WTC11 (cell line): ENCODE measurements around the gene ZNF804A. TPM values are rescaled to one million over a fixed set of nuclear protein-coding genes. Genes with fewer than 3 reads are reported as not detected.

Source experiments
- ATAC-seq: fragments of 200-7000 bp; cut with Tn5 transposase; 2 replicates; pipeline ENCODE4 v1.10.0; 2021; ENCODE audit warnings: mild to moderate bottlenecking, moderate library complexity
- CTCF ChIA-PET: fragments of 300-600 bp; sonication (Branson Sonifier 250); formaldehyde crosslinking; loops from one replicate; lab custom pipeline; 2021; ENCODE audit warnings: antibody characterized with exemption; lab: Charles Lee
- POLR2A ChIA-PET: fragments of 350-600 bp; sonication (Branson Sonifier 250); formaldehyde crosslinking; loops from one replicate; lab custom pipeline; 2021; ENCODE audit warnings: antibody characterized with exemption; lab: Charles Lee
- DNase-seq: peaks from one replicate; pipeline ENCODE4 v3.0.0; 2021; ENCODE audit warnings: low spot score
- H3K27ac Mint-ChIP-seq: 2 replicates; pipeline ENCODE4 v1.8.0; 2021; ENCODE audit warnings: mixed read lengths
- H3K27me3 Mint-ChIP-seq: 2 replicates; pipeline ENCODE4 v1.8.0; 2021; ENCODE audit warnings: low read depth, mild to moderate bottlenecking, moderate library complexity, mixed read lengths
- H3K36me3 Mint-ChIP-seq: 2 replicates; pipeline ENCODE4 v1.8.0; 2021; ENCODE audit warnings: mixed read lengths
- H3K4me1 Mint-ChIP-seq: 2 replicates; pipeline ENCODE4 v1.8.0; 2022; ENCODE audit warnings: mixed read lengths
- H3K4me3 Mint-ChIP-seq: 2 replicates; pipeline ENCODE4 v1.8.0; 2021; ENCODE audit warnings: mild to moderate bottlenecking, moderate library complexity, mixed read lengths
- H3K9me3 Mint-ChIP-seq: 2 replicates; pipeline ENCODE4 v1.8.0; 2021; ENCODE audit warnings: mixed read lengths
- ATF1 ChIP-seq: sonication (generic); formaldehyde crosslinking; IDR thresholded peaks from 2 replicates; pipeline ENCODE4 v1.8.1; 2023; ENCODE audit warnings: mild to moderate bottlenecking, moderate library complexity, missing genetic modification reagents
- E2F1 ChIP-seq: sonication (generic); formaldehyde crosslinking; IDR thresholded peaks from 2 replicates; pipeline ENCODE4 v1.8.0; 2022; ENCODE audit warnings: mild to moderate bottlenecking, missing genetic modification reagents
- E2F5 ChIP-seq: sonication (generic); formaldehyde crosslinking; IDR thresholded peaks from 2 replicates; pipeline ENCODE4 v1.8.1; 2022; ENCODE audit warnings: mild to moderate bottlenecking, moderate library complexity, missing genetic modification reagents
- ELF4 ChIP-seq: sonication (generic); formaldehyde crosslinking; IDR thresholded peaks from 2 replicates; pipeline ENCODE4 v1.8.1; 2022; ENCODE audit warnings: low read depth, mild to moderate bottlenecking, moderate library complexity, missing genetic modification reagents
- FOXJ3 ChIP-seq: sonication (generic); formaldehyde crosslinking; IDR thresholded peaks from 2 replicates; pipeline ENCODE4 v1.9.0; 2021; ENCODE audit warnings: missing genetic modification reagents, mild to moderate bottlenecking, borderline replicate concordance
- GTF2I ChIP-seq: fragments of 250-450 bp; sonication (Bioruptor Pico); conservative IDR thresholded peaks from 2 replicates; pipeline ENCODE4 v1.4.0; 2021; ENCODE audit warnings: mild to moderate bottlenecking
- JUN ChIP-seq: sonication (generic); formaldehyde crosslinking; IDR thresholded peaks from 2 replicates; pipeline ENCODE4 v1.8.0; 2023; ENCODE audit warnings: mild to moderate bottlenecking, missing genetic modification reagents
- KAT7 ChIP-seq: sonication (generic); formaldehyde crosslinking; IDR thresholded peaks from 2 replicates; pipeline ENCODE4 v1.8.1; 2023; ENCODE audit warnings: missing genetic modification reagents, mild to moderate bottlenecking, borderline replicate concordance
- MAX ChIP-seq: sonication (generic); formaldehyde crosslinking; IDR thresholded peaks from 2 replicates; pipeline ENCODE4 v1.8.0; 2022; ENCODE audit warnings: mild to moderate bottlenecking, missing genetic modification reagents
- MLX ChIP-seq: sonication (generic); formaldehyde crosslinking; IDR thresholded peaks from 2 replicates; pipeline ENCODE4 v1.8.1; 2023; ENCODE audit warnings: mild to moderate bottlenecking, missing genetic modification reagents, moderate library complexity
- NFYB ChIP-seq: sonication (generic); formaldehyde crosslinking; conservative IDR thresholded peaks from 2 replicates; pipeline ENCODE4 v1.8.0; 2022; ENCODE audit warnings: low read depth, missing genetic modification reagents
- NR2C2 ChIP-seq: sonication (generic); formaldehyde crosslinking; IDR thresholded peaks from 2 replicates; pipeline ENCODE4 v1.8.0; 2022; ENCODE audit warnings: mild to moderate bottlenecking, missing genetic modification reagents
- SMAD3 ChIP-seq: sonication (generic); formaldehyde crosslinking; IDR thresholded peaks from 2 replicates; pipeline ENCODE4 v1.8.0; 2022; ENCODE audit warnings: missing genetic modification reagents, mild to moderate bottlenecking, borderline replicate concordance
- TCF7 ChIP-seq: sonication (generic); formaldehyde crosslinking; IDR thresholded peaks from 2 replicates; pipeline ENCODE4 v1.8.0; 2022; ENCODE audit warnings: mild to moderate bottlenecking, low read depth, missing genetic modification reagents, moderate library complexity
- TEAD4 ChIP-seq: sonication (generic); formaldehyde crosslinking; IDR thresholded peaks from 2 replicates; pipeline ENCODE4 v1.8.0; 2022; ENCODE audit warnings: mild to moderate bottlenecking, missing genetic modification reagents
- TP53 ChIP-seq: sonication (generic); formaldehyde crosslinking; IDR thresholded peaks from 2 replicates; pipeline ENCODE4 v1.8.1; 2023; ENCODE audit warnings: mild to moderate bottlenecking, missing genetic modification reagents
- ZBTB21 ChIP-seq: sonication (generic); formaldehyde crosslinking; IDR thresholded peaks from 2 replicates; pipeline ENCODE4 v1.8.1; 2023; ENCODE audit warnings: mild to moderate bottlenecking, missing genetic modification reagents, borderline replicate concordance
- ZNF425 ChIP-seq: fragments of 250-450 bp; sonication (Bioruptor Pico); conservative IDR thresholded peaks from 2 replicates; pipeline ENCODE4 v1.9.0; 2021; ENCODE audit warnings: mild to moderate bottlenecking
- total RNA-seq: library from RNA; stranded (reverse); gene quantifications from 3 replicates; pipeline ENCODE4 v1.2.3, GENCODE V29; 2021
- TF ChIP-seq, protein P1 (sequence below): sonication (generic); formaldehyde crosslinking; IDR thresholded peaks from 2 replicates; pipeline ENCODE4 v1.8.1; 2022; ENCODE audit warnings: low read depth, missing genetic modification reagents, borderline replicate concordance
- TF ChIP-seq, protein P2 (sequence below): sonication (generic); formaldehyde crosslinking; IDR thresholded peaks from 2 replicates; pipeline ENCODE4 v1.8.1; 2023; ENCODE audit warnings: mild to moderate bottlenecking, moderate library complexity, missing genetic modification reagents

The ZNF804A gene
- total RNA-seq, 1 experiment from 2014 or later, result not detected

GRCh38 chr2:184562532-184562931 is 35.8 kb upstream of the ZNF804A start:
- TF ChIP-seq SMAD3 (no peak), TP53 (CRISPR knock-in tag) (no peak), E2F1 (CRISPR knock-in tag) (no peak), FOXJ3 (no peak)
- TF ChIP-seq, protein P1, sequence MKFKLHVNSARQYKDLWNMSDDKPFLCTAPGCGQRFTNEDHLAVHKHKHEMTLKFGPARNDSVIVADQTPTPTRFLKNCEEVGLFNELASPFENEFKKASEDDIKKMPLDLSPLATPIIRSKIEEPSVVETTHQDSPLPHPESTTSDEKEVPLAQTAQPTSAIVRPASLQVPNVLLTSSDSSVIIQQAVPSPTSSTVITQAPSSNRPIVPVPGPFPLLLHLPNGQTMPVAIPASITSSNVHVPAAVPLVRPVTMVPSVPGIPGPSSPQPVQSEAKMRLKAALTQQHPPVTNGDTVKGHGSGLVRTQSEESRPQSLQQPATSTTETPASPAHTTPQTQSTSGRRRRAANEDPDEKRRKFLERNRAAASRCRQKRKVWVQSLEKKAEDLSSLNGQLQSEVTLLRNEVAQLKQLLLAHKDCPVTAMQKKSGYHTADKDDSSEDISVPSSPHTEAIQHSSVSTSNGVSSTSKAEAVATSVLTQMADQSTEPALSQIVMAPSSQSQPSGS (CRISPR knock-in tag), result no peak
- no peaks in the 10 kb centered on the region for H3K36me3 Mint-ChIP-seq
- DNase-seq (no peak), ATAC-seq (no peak)
- H3K9me3 Mint-ChIP-seq, result peaks cover 6% of the 10 kb centered on the region
- H3K27ac Mint-ChIP-seq, result no peak overlapping the region
- ChIA-PET CTCF (no interaction called here), POLR2A (no interaction called here)
- H3K4me1 Mint-ChIP-seq, result peaks cover 10% of the 10 kb centered on the region
- H3K4me3 Mint-ChIP-seq, result no peak overlapping the region
- H3K27me3 Mint-ChIP-seq, result no peaks in the 10 kb centered on the region

DNA sequence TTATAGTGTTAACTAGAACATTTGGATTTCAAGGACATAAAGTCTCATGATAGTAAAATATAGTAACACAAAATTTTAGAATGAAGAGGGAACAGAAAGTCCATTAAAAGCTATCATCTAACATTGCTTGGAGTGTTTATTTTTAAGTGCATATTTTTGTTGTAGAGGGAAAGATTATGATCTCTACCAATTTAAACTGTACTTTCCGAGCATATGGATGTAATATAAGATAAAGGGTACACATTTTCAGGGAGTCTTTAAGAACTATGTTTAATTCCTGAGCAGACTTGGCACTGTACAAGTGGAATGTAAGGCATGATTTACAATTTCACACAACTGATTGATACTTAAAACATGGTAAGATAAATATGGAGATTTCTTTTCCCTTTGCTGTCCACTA is 34.2 kb upstream of the ZNF804A start:
- no peak overlapping the region for H3K4me3 Mint-ChIP-seq
- H3K27ac Mint-ChIP-seq, result no peak overlapping the region
- H3K4me1 Mint-ChIP-seq, result peaks cover 8% of the 10 kb centered on the region
- H3K27me3 Mint-ChIP-seq, result no peaks in the 10 kb centered on the region
- peaks cover 6% of the 10 kb centered on the region for H3K9me3 Mint-ChIP-seq
- ChIA-PET POLR2A (no interaction called here), CTCF (no interaction called here)
- DNase-seq (no peak), ATAC-seq (no peak)
- TF ChIP-seq ZBTB21 (no peak), GTF2I (CRISPR knock-in tag) (no peak), E2F5 (CRISPR knock-in tag) (no peak)
- H3K36me3 Mint-ChIP-seq, result no peaks in the 10 kb centered on the region

- no peak for ATAC-seq
- no peak for DNase-seq
- POLR2A ChIA-PET, result no interaction called here
- TF ChIP-seq SMAD3 (no peak), TEAD4 (CRISPR knock-in tag) (no peak), JUN (CRISPR knock-in tag) (no peak), KAT7 (CRISPR knock-in tag) (no peak), ZBTB21 (no peak), ATF1 (no peak), NFYB (CRISPR knock-in tag) (no peak), NR2C2 (CRISPR knock-in tag) (no peak), FOXJ3 (no peak), ZNF425 (CRISPR knock-in tag) (no peak), TCF7 (CRISPR knock-in tag) (no peak), MLX (CRISPR knock-in tag) (no peak), MAX (CRISPR knock-in tag) (no peak), ELF4 (CRISPR knock-in tag) (no peak)
- TF ChIP-seq, protein P2, sequence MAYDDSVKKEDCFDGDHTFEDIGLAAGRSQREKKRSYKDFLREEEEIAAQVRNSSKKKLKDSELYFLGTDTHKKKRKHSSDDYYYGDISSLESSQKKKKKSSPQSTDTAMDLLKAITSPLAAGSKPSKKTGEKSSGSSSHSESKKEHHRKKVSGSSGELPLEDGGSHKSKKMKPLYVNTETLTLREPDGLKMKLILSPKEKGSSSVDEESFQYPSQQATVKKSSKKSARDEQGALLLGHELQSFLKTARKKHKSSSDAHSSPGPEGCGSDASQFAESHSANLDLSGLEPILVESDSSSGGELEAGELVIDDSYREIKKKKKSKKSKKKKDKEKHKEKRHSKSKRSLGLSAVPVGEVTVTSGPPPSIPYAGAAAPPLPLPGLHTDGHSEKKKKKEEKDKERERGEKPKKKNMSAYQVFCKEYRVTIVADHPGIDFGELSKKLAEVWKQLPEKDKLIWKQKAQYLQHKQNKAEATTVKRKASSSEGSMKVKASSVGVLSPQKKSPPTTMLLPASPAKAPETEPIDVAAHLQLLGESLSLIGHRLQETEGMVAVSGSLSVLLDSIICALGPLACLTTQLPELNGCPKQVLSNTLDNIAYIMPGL (CRISPR knock-in tag), result no peak
- TF ChIP-seq, all 79 proteins: peak for 0
- no peak overlapping the region for H3K4me3 Mint-ChIP-seq
- no peaks in the 10 kb centered on the region for H3K9me3 Mint-ChIP-seq
- no peak overlapping the region for H3K27ac Mint-ChIP-seq
- H3K36me3 Mint-ChIP-seq, result no peaks in the 10 kb centered on the region
- no peaks in the 10 kb centered on the region for H3K27me3 Mint-ChIP-seq
- CTCF ChIA-PET, result no interaction called here
- H3K4me1 Mint-ChIP-seq, result peaks cover 8% of the 10 kb centered on the region
Measured at GRCh38 chr2:184566716-184567115, 31.6 kb upstream of the ZNF804A start.
